H9 (cell line): ENCODE data around the gene RNASE7. TPM values are rescaled to one million over a fixed set of nuclear protein-coding genes. Genes with fewer than 3 reads are reported as not detected.

Source experiments
- DNase-seq: peaks from one replicate; pipeline ENCODE4 v3.0.0-alpha.2; 2017
- H2AFZ ChIP-seq: one replicate; pipeline ENCODE4 v1.6.1; 2013; ENCODE audit warnings: mild to moderate bottlenecking, low read length, control low read depth, moderate library complexity
- H2AK5ac ChIP-seq: 2 replicates; pipeline ENCODE4 v1.6.1; 2013; ENCODE audit warnings: low read length, control low read depth, mixed read lengths; ENCODE audit not compliant: insufficient read length
- H2BK120ac ChIP-seq: one replicate; pipeline ENCODE4 v1.6.1; 2013; ENCODE audit warnings: low read depth, mild to moderate bottlenecking, low read length, control low read depth, inconsistent platforms; ENCODE audit not compliant: poor library complexity, severe bottlenecking
- H2BK12ac ChIP-seq: 2 replicates; pipeline ENCODE4 v1.6.1; 2013; ENCODE audit warnings: low read length, control low read depth, mixed read lengths, low read depth; ENCODE audit not compliant: insufficient read length
- H2BK15ac ChIP-seq: 2 replicates; pipeline ENCODE4 v1.6.1; 2013; ENCODE audit warnings: low read depth, low read length, control low read depth
- H2BK20ac ChIP-seq: one replicate; pipeline ENCODE4 v1.6.1; 2013; ENCODE audit warnings: low read depth, mild to moderate bottlenecking, low read length, control low read depth, inconsistent platforms; ENCODE audit not compliant: poor library complexity, severe bottlenecking
- H2BK5ac ChIP-seq: 2 replicates; pipeline ENCODE4 v1.6.1; 2013; ENCODE audit warnings: low read length, control low read depth, mixed read lengths; ENCODE audit not compliant: insufficient read length
- H3K14ac ChIP-seq: 2 replicates; pipeline ENCODE4 v1.6.1; 2013; ENCODE audit warnings: low read length, control low read depth; ENCODE audit not compliant: insufficient read depth
- H3K18ac ChIP-seq: 2 replicates; pipeline ENCODE4 v1.6.1; 2013; ENCODE audit warnings: low read depth, mild to moderate bottlenecking, mixed read lengths, low read length, control low read depth; ENCODE audit not compliant: insufficient read length
- H3K23ac ChIP-seq: 2 replicates; pipeline ENCODE4 v1.6.1; 2013; ENCODE audit warnings: low read length, control low read depth, mixed read lengths, low read depth; ENCODE audit not compliant: insufficient read length
- H3K23me2 ChIP-seq: 2 replicates; pipeline ENCODE4 v1.6.1; 2013; ENCODE audit warnings: low read depth, mild to moderate bottlenecking, mixed read lengths, low read length, control low read depth; ENCODE audit not compliant: insufficient read length, poor library complexity, severe bottlenecking
- H3K27ac ChIP-seq: 2 replicates; pipeline ENCODE4 v1.5.1; 2013; ENCODE audit warnings: low read length, control low read depth, mixed read lengths, low read depth; ENCODE audit not compliant: insufficient read length
- H3K27me3 ChIP-seq: 2 replicates; pipeline ENCODE4 v1.6.1; 2013; ENCODE audit warnings: low read length, control low read depth, inconsistent platforms; ENCODE audit not compliant: insufficient read depth
- H3K4ac ChIP-seq: 2 replicates; pipeline ENCODE4 v1.6.1; 2013; ENCODE audit warnings: low read depth, mild to moderate bottlenecking, control low read depth, inconsistent platforms, low read length, moderate library complexity
- H3K4me1 ChIP-seq: 2 replicates; pipeline ENCODE4 v1.6.1; 2013; ENCODE audit warnings: low read length, control low read depth, inconsistent platforms; ENCODE audit not compliant: insufficient read depth
- H3K4me2 ChIP-seq: 2 replicates; pipeline ENCODE4 v1.6.1; 2013; ENCODE audit warnings: low read length, control low read depth, mixed read lengths; ENCODE audit not compliant: insufficient read length, insufficient read depth
- H3K56ac ChIP-seq: 2 replicates; pipeline ENCODE4 v1.6.1; 2013; ENCODE audit warnings: low read depth, mild to moderate bottlenecking, mixed read lengths, low read length, control low read depth; ENCODE audit not compliant: insufficient read length
- H3K79me1 ChIP-seq: 2 replicates; pipeline ENCODE4 v1.6.1; 2013; ENCODE audit warnings: low read depth, mild to moderate bottlenecking, moderate library complexity, low read length, control low read depth, inconsistent platforms; ENCODE audit not compliant: insufficient read depth, poor library complexity, severe bottlenecking
- H3K79me2 ChIP-seq: 2 replicates; pipeline ENCODE4 v1.6.1; 2013; ENCODE audit warnings: low read length, control low read depth, inconsistent platforms; ENCODE audit not compliant: insufficient read depth
- H3K9ac ChIP-seq: 2 replicates; pipeline ENCODE4 v1.6.1; 2013; ENCODE audit warnings: low read length, control low read depth, mixed read lengths; ENCODE audit not compliant: insufficient read length; ENCODE audit errors: extremely low read depth
- H3K9me3 ChIP-seq: one replicate; pipeline ENCODE4 v1.6.1; 2013; ENCODE audit warnings: low read depth, low read length, inconsistent platforms; ENCODE audit not compliant: control insufficient read depth
- H3T11ph ChIP-seq: one replicate; pipeline ENCODE4 v1.6.1; 2013; ENCODE audit warnings: mild to moderate bottlenecking, low read length, control low read depth, inconsistent platforms
- H4K20me1 ChIP-seq: one replicate; pipeline ENCODE4 v1.6.1; 2013; ENCODE audit not compliant: control insufficient read depth, insufficient read length, insufficient read depth
- H4K5ac ChIP-seq: 2 replicates; pipeline ENCODE4 v1.6.1; 2013; ENCODE audit warnings: low read depth, mild to moderate bottlenecking, mixed read lengths, low read length, control low read depth; ENCODE audit not compliant: insufficient read length
- H4K8ac ChIP-seq: replicated peaks from 2 replicates; pipeline ENCODE4 v1.6.1; 2013; ENCODE audit warnings: low read length, control low read depth, mixed read lengths, low read depth; ENCODE audit not compliant: insufficient read length
- H4K91ac ChIP-seq: 2 replicates; pipeline ENCODE4 v1.6.1; 2013; ENCODE audit warnings: low read depth, mild to moderate bottlenecking, moderate library complexity, mixed read lengths, low read length, control low read depth; ENCODE audit not compliant: insufficient read length
- H3K27ac Mint-ChIP-seq, 3 experiments: 2 replicates in 2 of 3; 3 replicates in 1 of 3; pipeline ENCODE4 v1.8.0; 2020 to 2021; ENCODE audit warnings: mixed read lengths in 3 of 3, mild to moderate bottlenecking in 1 of 3, moderate library complexity in 1 of 3
- H3K27me3 Mint-ChIP-seq: 2 replicates; pipeline ENCODE4 v1.8.0; 2021; ENCODE audit warnings: low read depth, mild to moderate bottlenecking, moderate library complexity, mixed read lengths
- H3K36me3 Mint-ChIP-seq, 3 experiments: 2 replicates in 2 of 3; 3 replicates in 1 of 3; pipeline ENCODE4 v1.8.0; 2020 to 2021; ENCODE audit warnings: low read depth in 3 of 3, mixed read lengths in 3 of 3; ENCODE audit not compliant: insufficient read depth in 1 of 3
- H3K4me1 Mint-ChIP-seq, 2 experiments: 2 replicates each; pipeline ENCODE4 v1.8.0; 2020; ENCODE audit warnings: mixed read lengths in 2 of 2
- H3K4me3 Mint-ChIP-seq, 2 experiments: 2 replicates in 1 of 2; 3 replicates in 1 of 2; pipeline ENCODE4 v1.8.0; 2020 to 2021; ENCODE audit warnings: mild to moderate bottlenecking in 2 of 2, mixed read lengths in 2 of 2, moderate library complexity in 1 of 2
- H3K9me3 Mint-ChIP-seq, 2 experiments: 2 replicates in 1 of 2; 3 replicates in 1 of 2; pipeline ENCODE4 v1.8.0; 2020; ENCODE audit warnings: mild to moderate bottlenecking in 2 of 2, mixed read lengths in 2 of 2, moderate library complexity in 1 of 2
- CTCF ChIP-seq: fragments of 200-600 bp; sonication (generic); conservative IDR thresholded peaks from 3 replicates; pipeline ENCODE4 v1.8.0; 2021; ENCODE audit warnings: antibody characterized with exemption, mild to moderate bottlenecking
- WGBS: extraction: QIAGEN DNeasy Blood & Tissue Kit; methylation state at CpG from one replicate; pipeline ENCODE4 v1.1.7; 2013; ENCODE audit warnings: missing lambda C conversion rate, low lambda C conversion rate, mixed read lengths; ENCODE audit not compliant: insufficient read length; ENCODE audit errors: extremely low coverage; 5-methylcytosine and 5-hydroxymethylcytosine counted together
- total RNA-seq: library from RNA; stranded (reverse); gene quantifications from 2 replicates; pipeline ENCODE4 v1.2.1, GENCODE V29; 2021

The RNASE7 gene
- total RNA-seq, 1 experiment from 2014 or later, result not detected

- H3K18ac ChIP-seq, result no peak overlapping the region
- H3K36me3 Mint-ChIP-seq, result no peaks in the 10 kb centered on the region
- H2BK12ac ChIP-seq, result no peak overlapping the region
- H3K27me3 ChIP-seq, result no peaks in the 10 kb centered on the region
- no peaks in the 10 kb centered on the region for H3K23me2 ChIP-seq
- no peak overlapping the region for H3K4ac ChIP-seq
- peak overlapping the region in 1 of 3 experiments; percentile 36; a peak in 1 of 7 replicates for H3K27ac Mint-ChIP-seq
- H4K91ac ChIP-seq, result no peak overlapping the region
- no peak overlapping the region for H3K14ac ChIP-seq
- no peaks in the 10 kb centered on the region for H4K20me1 ChIP-seq
- H4K8ac ChIP-seq, result no peak overlapping the region
- H3K4me2 ChIP-seq, result no peak overlapping the region
- no peak overlapping the region for H2BK5ac ChIP-seq
- H3K9me3 Mint-ChIP-seq, result no peaks in the 10 kb centered on the region
- H2BK20ac ChIP-seq, result no peak overlapping the region
- no peak overlapping the region for H3K9ac ChIP-seq
- no peak overlapping the region for H3K27ac ChIP-seq
- H3K4me3 Mint-ChIP-seq, result no peak overlapping the region
- no peak for DNase-seq
- H4K5ac ChIP-seq, result no peak overlapping the region
- no CpG with 5 or more reads among the region's 2 CpGs for WGBS
- no peak overlapping the region for H3K23ac ChIP-seq
- no peaks in the 10 kb centered on the region for H3K9me3 ChIP-seq
- TF ChIP-seq CTCF, result no peak
- H3T11ph ChIP-seq, result no peak overlapping the region
- no peak overlapping the region for H3K56ac ChIP-seq
- no peaks in the 10 kb centered on the region for H3K79me2 ChIP-seq
- no peak overlapping the region for H2AFZ ChIP-seq
- H3K27me3 Mint-ChIP-seq, result peaks cover 27% of the 10 kb centered on the region
- peaks cover 22 to 23% of the 10 kb centered on the region in 2 experiments for H3K4me1 Mint-ChIP-seq
- H3K4me1 ChIP-seq, result peaks cover 5% of the 10 kb centered on the region
- H2BK15ac ChIP-seq, result no peak overlapping the region
- no peak overlapping the region for H2AK5ac ChIP-seq
- no peak overlapping the region for H2BK120ac ChIP-seq
- no peaks in the 10 kb centered on the region for H3K79me1 ChIP-seq
Measured at GRCh38 chr14:21043387-21043973, 1.3 kb downstream of the RNASE7 start.
